ENCODE results near the gene DHX8. TPM values are rescaled to one million over a fixed set of nuclear protein-coding genes. Genes with fewer than 3 reads are reported as not detected.

DHX8 gene
- total RNA-seq, 1 experiment from 2014 or later, result 75.2 TPM

DNA sequence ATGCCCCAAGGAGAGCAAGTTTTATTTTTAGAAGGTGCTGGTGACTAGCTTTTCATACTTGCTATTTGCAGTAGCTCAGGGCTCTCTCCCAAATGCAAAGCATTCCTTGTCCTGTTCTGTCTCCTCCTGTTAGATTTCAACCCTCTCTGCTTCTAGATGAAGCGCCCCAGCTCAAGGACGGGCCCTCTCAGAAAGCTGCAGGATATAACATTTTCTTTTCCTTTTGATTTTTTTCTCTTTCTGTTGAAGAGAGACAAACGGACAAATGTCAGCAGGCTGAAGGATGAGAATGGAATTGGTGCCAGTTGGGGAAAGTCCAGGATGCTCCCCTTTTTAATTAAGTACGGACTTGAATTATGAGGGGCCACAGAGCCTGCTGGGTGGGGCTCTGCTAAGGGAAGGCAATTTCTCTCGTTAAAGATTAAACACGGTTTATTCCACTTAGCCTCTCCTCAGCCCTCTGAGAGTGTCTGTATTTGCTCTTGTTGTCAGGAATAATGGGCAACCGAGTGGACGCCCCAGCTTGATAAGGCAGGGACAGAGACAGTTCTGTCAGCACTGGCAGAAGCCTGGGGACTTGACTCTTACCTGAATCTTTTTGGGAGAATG is 68.6 kb downstream of the DHX8 start:
- Histone ChIP-seq H3K4me3 (no peak overlapping the region), H3K27me3 (replicated peaks) (no peaks in the 10 kb centered on the region), H3K36me3 (no peaks in the 10 kb centered on the region), H3K4me1 (replicated peaks) (no peaks in the 10 kb centered on the region; the same call in 1 of the 2 replicates), H3K27ac (no peak overlapping the region), H3K9me3 (replicated peaks) (no peaks in the 10 kb centered on the region)
- DNase-seq (ENCODE audit: low read depth in 1 of 2, low spot score in 2 of 2), result no peak

DNA sequence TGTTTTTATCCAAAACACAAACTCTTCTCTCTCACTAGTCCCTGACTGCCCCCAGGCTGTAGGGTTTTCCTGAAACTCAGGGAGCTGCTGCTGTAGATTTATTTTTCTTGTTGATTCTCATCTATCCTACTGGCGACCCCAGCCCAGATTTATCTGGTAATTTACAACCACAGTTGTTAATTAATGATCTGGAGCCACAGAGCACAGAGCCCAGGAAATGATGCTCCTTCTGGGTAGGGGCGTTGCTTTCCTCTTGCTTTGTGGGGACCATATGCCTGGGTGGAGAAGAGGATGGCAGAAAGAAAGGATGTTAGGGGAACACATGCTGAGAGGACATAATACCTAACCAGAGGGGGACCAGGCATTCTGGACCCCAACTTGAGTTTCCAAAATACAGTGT is 69.8 kb downstream of the DHX8 start:
- no peak overlapping the region for H3K4me3 ChIP-seq
- DNase-seq (ENCODE audit: low read depth in 1 of 2, low spot score in 2 of 2), result no peak
- H3K27ac ChIP-seq, result no peak overlapping the region
- no peaks in the 10 kb centered on the region for H3K27me3 ChIP-seq (replicated peaks)
- no peaks in the 10 kb centered on the region for H3K36me3 ChIP-seq
- no peaks in the 10 kb centered on the region for H3K9me3 ChIP-seq (replicated peaks)
- no peaks in the 10 kb centered on the region for H3K4me1 ChIP-seq (replicated peaks)

DNA sequence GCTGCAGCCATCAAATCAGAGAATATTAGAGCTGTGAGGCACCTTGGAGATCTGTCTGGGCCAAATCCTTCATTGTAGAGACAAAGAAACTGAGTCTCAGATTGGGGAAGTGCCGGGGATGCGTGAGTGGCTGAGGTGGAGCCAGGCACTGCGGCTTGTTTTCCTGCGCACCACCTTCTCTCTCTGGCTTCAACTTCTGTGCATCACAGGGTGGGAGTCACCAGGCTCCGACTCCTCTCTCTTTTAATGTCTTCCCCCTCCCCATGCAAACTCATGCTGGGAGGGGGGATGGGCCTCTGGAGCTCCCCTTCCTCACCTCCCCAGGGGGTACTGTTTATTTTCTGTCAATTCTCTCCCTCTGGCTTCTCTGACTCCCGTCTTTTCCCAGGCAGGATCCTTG is 71.1 kb downstream of the DHX8 start:
- Histone ChIP-seq H3K4me1 (replicated peaks) (no peaks in the 10 kb centered on the region), H3K27ac (no peak overlapping the region), H3K27me3 (replicated peaks) (no peaks in the 10 kb centered on the region), H3K9me3 (replicated peaks) (no peaks in the 10 kb centered on the region), H3K4me3 (no peak overlapping the region), H3K36me3 (no peaks in the 10 kb centered on the region)
- no peak for DNase-seq (ENCODE audit: low read depth in 1 of 2, low spot score in 2 of 2)

DNA sequence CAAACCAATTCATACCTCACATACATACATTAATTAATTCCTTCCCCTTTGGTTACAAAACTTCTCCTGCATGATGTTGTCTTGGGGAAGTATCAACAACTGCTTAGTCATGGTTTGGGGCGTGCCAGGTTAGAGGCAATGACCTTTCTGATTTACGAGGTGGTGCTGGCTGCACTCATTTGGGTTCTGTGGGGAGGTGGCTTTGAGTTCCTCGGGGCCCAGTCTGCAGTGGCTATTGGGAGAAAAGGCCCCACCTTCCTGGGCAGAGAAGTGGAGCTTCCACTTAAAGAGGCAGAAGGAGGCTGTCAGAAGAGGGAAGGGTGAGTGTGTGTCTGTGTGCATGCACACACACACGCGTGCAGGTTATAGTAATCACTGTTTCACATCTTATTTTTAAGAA is 72.5 kb downstream of the DHX8 start:
- H3K27me3 ChIP-seq (replicated peaks), result no peaks in the 10 kb centered on the region

DNA sequence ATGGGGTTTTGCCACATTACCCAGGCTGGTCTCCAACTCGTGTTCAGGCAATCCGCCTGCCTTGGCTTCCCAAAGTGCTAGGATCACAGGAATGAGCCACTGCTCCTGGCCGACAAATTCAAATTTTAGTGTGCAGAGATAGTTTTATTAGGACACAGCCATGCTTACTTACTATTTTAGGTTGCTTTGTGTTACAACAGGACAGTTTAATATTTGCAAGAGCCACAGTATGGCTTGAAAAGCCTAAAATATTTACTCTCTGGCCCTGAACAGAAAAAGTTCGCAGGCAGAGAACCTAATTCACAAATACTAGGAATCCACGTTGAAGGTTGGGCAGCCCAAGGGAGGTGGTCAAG is 75.0 kb downstream of the DHX8 start:
- Histone ChIP-seq H3K27ac (no peak overlapping the region), H3K9me3 (replicated peaks) (no peaks in the 10 kb centered on the region), H3K4me3 (no peak overlapping the region), H3K36me3 (no peaks in the 10 kb centered on the region), H3K27me3 (replicated peaks) (no peaks in the 10 kb centered on the region), H3K4me1 (replicated peaks) (no peaks in the 10 kb centered on the region)
- DNase-seq (ENCODE audit: low read depth in 1 of 2, low spot score in 2 of 2), result no peak

More for the DNA sequence above, 72.5 kb downstream of the DHX8 start:
- Histone ChIP-seq H3K27ac (no peak overlapping the region), H3K4me3 (no peak overlapping the region), H3K9me3 (replicated peaks) (no peaks in the 10 kb centered on the region), H3K36me3 (no peaks in the 10 kb centered on the region), H3K4me1 (replicated peaks) (no peaks in the 10 kb centered on the region)
- DNase-seq (ENCODE audit: low read depth in 1 of 2, low spot score in 2 of 2), result no peak

DNA sequence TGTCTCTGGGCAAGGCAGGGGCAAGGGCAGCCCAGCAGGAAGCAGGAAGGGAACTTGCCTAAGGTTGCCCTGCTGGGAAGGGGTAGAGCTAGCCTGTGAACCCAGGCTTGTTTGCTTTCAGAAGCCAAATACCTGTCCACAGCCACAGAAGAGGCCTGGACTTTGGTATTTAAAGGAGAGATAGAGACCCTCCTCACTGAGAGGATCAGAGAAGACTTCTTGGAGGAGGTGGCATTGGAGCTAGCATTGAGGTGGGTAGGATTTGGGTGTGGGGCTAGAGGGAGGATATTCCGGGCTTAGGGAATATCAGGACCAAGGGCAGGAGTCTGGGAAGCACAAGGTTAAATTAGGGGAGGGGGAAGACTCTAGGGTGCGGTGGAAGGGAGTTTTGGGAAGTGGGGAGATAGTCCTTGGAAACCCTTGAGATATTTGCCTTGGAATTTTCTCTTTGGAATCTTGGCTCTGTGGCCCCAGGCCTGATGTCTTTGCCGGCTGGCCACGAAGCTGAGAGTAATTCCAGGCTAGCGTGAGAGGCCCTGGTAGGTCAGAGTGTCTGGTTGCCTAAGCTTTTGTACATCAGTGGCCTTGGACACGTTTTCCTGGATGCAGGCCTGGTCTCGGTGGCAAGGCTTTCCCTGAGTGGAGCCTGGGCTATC is 75.5 kb downstream of the DHX8 start:
- Histone ChIP-seq H3K27me3 (replicated peaks) (no peaks in the 10 kb centered on the region; the same call in 1 of the 2 replicates), H3K9me3 (replicated peaks) (no peaks in the 10 kb centered on the region), H3K4me1 (replicated peaks) (no peaks in the 10 kb centered on the region), H3K4me3 (no peak overlapping the region), H3K36me3 (no peaks in the 10 kb centered on the region), H3K27ac (no peak overlapping the region)
- DNase-seq (ENCODE audit: low read depth in 1 of 2, low spot score in 2 of 2), result no peak

DNA sequence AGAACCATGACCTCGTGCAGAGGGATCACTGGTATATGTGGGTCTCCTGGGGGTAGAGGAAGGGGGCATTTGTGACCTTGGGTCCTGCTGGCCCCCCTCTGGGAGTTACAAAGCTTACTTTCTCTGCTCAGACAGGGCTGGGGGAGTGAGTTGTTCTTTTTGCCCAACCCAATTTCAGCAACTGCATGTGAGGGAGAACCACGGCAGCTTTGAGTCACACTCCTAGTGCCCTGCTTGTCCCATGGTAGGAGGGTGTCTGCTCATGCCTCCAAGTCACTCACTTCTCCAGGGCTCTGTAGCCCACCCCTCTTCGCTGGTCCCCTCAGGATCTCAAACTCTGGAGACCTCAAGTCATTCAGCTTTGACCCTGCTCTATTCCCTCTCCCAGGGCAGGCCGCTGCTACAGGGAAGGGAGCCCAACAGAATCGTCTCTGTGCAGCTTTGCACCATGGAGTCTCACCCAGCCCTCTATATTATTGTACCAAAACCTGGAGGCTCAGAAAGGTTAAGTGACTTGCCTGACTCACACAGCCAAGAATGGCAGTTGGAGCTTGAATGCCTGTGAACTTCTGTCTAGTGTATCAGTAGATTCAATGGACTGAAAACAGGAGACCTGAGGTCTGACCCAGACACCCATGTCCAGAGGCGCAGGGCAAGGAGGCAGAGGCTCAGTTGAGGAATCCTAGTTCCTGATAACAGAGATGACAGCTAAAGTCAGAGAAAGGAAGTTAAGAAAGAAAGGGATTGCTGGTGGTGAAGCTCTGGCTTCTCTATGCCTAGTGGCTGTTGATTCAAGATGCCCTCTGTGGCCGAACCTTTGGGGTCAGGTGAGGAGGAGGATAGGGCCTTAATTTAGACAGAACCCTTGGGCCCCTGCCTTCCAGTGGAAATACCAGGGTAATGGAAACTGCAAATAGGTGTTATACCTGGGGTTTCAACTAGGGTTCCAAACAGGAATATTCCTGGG is 77.0 kb downstream of the DHX8 start:
- DNase-seq (ENCODE audit: low read depth in 1 of 2, low spot score in 2 of 2), result no peak
- no peaks in the 10 kb centered on the region; the same call in 1 of the 2 replicates for H3K27me3 ChIP-seq (replicated peaks)
- no peaks in the 10 kb centered on the region for H3K36me3 ChIP-seq
- H3K9me3 ChIP-seq (replicated peaks), result no peaks in the 10 kb centered on the region
- no peaks in the 10 kb centered on the region for H3K4me1 ChIP-seq (replicated peaks)
- no peak overlapping the region for H3K27ac ChIP-seq
- no peak overlapping the region for H3K4me3 ChIP-seq

DNA sequence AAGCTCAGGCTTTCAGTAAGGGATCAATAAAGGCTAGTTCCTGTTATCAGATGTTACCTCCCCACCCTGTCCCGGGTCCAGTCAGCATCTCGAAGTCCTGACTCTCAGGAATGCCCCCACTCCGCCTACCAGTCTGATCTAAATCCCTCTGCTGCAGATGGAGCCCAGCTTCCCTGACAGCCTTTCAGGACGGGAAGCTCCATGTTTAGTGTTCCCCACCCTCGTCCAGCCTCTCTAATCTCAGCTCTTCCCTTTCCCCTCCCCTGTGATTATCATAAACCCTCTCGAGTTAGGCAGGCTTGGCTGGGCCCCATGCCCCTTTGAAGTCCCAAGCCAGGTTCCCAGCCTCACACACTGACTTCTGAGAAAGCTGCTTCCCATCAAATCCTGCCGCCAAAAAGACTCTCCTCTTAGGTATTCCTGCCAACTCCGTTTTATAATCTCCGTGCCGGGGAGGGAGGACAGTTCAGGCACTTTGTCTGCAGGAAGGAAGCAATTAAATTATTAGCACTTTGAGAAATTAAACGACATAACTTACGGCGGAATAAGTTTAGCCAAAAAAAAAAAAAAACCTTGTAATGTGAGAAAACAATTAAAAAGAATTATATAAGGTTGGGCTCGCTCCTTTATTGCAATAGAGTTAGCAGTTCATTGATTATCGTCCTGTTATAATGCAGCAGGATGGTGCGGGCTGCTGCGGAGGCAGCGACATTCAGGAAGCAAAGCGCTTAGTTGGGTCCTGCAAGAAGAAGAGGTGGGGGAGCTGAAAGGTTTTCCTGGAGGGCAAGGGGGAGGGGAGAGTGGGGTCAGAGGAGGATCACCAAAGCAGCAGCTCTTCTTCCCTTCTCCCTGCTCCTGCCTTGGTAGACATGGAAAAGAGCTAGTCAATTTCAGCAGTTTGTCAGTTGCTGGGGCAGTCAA is 79.2 kb downstream of the DHX8 start:
- DNase-seq (ENCODE audit: low read depth in 1 of 2, low spot score in 2 of 2), result no peak
- Histone ChIP-seq H3K4me1 (replicated peaks) (no peaks in the 10 kb centered on the region), H3K36me3 (no peaks in the 10 kb centered on the region), H3K4me3 (no peak overlapping the region), H3K27me3 (replicated peaks) (no peaks in the 10 kb centered on the region; the same call in 1 of the 2 replicates), H3K9me3 (replicated peaks) (no peaks in the 10 kb centered on the region), H3K27ac (no peak overlapping the region)

DNA sequence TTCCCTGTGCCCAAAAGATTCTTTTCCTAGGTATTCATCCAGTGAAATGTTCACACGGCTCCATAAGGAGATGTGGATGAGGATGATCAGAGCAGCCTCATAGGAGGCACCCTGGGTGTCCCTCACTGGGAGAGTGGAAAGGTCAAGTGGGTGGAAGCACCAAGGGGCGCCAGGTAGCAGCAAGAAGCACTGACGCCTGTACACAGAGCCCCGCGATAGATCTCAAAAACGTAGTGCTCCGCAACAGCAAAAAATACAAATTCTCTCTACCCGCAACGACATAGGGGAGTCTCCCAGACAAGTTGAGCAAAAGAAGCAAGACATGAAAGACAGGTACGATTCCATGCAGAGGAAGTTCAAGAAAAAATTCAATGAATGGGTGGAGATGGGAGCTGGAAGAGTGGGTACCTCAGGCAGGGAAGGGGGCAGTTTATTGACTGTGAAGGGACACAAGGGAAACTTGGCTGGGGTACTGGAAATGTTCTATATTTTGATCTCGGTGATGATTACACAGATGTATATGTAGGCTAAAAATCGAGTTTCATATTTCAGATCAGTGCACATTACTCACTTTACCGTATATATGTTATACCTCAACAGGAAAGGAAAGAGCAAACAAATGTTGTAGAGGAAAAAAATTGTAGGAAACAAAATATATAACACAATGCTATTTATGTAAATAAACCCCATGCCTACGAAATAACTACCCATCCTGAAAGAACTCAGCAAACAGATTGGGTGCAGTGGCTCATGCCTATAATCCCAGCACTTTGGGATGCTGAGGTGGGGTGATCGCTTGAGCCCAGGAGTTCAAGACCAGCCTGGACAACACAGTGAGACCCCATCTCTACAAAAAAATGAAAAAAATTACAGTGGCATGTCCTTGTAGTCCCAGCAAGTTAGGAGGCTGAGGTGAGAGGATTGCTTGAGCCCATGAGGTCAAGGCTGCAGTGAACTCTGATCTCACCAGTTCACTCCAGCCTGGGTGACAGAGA is 80.1 kb downstream of the DHX8 start:
- no peaks in the 10 kb centered on the region for H3K36me3 ChIP-seq
- no peak for DNase-seq (ENCODE audit: low read depth in 1 of 2, low spot score in 2 of 2)
- H3K9me3 ChIP-seq (replicated peaks), result no peaks in the 10 kb centered on the region
- no peaks in the 10 kb centered on the region for H3K4me1 ChIP-seq (replicated peaks)
- H3K4me3 ChIP-seq, result no peak overlapping the region
- no peaks in the 10 kb centered on the region; the same call in 1 of the 2 replicates for H3K27me3 ChIP-seq (replicated peaks)
- no peak overlapping the region for H3K27ac ChIP-seq

DNA sequence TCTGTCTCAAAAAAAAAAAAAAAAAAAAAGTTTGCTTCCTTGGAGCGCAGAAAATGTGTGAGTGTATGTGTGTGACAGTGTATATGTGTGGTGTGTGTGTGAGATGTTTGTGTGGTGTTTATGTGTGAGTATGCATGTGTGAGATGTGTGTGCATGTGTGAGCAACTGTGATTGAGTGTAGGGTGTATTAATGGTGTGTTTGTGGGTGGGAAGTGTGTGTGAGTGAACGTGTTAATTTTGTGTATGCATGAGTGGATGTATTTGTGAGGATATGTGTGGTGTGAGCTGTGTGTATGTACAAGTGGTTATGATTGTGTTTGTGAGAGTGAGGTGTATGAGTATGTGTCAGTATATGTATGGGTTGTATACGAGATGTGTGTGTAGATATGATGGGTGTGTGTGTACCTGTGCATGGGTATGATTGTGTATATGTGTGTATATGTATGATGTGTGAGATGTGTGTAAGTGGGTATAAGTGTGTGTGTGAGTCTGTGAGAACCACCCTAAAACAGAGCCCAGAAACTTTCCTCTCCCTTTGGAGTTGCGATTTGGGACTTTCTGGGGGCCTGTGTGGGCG is 84.8 kb downstream of the DHX8 start:
- no peaks in the 10 kb centered on the region; the same call in 1 of the 2 replicates for H3K27me3 ChIP-seq (replicated peaks)
- no peak for DNase-seq (ENCODE audit: low read depth in 1 of 2, low spot score in 2 of 2)
- no peaks in the 10 kb centered on the region for H3K36me3 ChIP-seq
- no peaks in the 10 kb centered on the region for H3K9me3 ChIP-seq (replicated peaks)
- H3K27ac ChIP-seq, result no peak overlapping the region
- H3K4me1 ChIP-seq (replicated peaks), result no peaks in the 10 kb centered on the region
- H3K4me3 ChIP-seq, result no peak overlapping the region

DNA sequence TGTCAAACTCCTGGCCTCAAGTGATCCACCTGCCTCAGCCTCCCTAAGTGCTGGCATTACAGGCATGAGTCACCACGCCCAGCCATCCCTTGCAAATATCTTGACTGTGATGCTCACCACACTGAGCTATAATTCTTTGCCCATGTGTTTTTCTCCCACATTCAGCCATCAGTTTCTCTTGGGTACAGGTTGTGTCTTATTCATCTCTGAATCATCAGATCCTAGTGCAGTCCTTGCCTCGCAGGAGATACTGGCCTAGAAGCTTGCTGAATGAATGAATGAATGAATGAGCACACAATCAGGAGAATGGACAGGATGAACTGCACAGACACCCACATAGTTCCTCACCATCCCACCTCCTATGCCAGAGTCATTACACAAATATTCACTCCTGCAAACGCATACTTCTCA is 86.7 kb downstream of the DHX8 start:
- Histone ChIP-seq H3K27me3 (replicated peaks) (no peaks in the 10 kb centered on the region), H3K9me3 (replicated peaks) (no peaks in the 10 kb centered on the region), H3K4me3 (no peak overlapping the region), H3K4me1 (replicated peaks) (no peaks in the 10 kb centered on the region), H3K36me3 (no peaks in the 10 kb centered on the region), H3K27ac (no peak overlapping the region)
- DNase-seq (ENCODE audit: low read depth in 1 of 2, low spot score in 2 of 2), result peak in 1 of 2 experiments; percentile 23

DNA sequence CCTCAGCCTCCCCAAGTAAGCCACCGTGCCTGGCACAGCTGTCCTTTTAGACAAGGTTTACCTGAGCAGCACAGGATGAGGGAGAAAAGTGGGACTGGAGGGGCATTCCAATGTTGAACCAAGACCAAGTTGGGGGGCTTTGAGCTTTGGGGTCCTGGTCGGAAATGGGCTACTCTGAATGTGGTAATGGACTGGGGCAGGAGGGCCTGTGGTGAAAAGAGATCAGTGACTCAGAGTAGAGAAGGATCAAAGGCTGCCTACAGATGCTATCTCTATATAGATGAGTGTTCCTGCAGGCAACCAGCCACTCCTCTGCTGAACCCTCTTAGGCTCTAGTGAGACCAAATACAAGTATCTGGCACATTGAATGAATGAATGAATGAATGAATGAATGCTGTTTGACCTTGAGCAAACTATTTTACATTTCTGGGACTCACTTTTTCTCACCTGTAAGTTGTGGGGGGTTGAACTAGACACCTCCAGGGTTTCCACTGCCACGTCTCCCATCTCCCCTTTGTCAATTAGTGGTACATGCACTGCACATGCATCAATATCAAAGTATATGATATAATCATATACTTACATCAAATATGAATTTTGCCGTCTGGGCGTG is 88.7 kb downstream of the DHX8 start:
- no peak for DNase-seq (ENCODE audit: low read depth in 1 of 2, low spot score in 2 of 2)
- Histone ChIP-seq H3K36me3 (no peaks in the 10 kb centered on the region), H3K4me1 (replicated peaks) (no peaks in the 10 kb centered on the region; the same call in 1 of the 2 replicates), H3K27me3 (replicated peaks) (no peaks in the 10 kb centered on the region), H3K9me3 (replicated peaks) (no peaks in the 10 kb centered on the region), H3K4me3 (no peak overlapping the region), H3K27ac (no peak overlapping the region)

All from SJSA1 (cell line).